ENCODE data around the gene TEAD1. TPM values are rescaled to one million over a fixed set of nuclear protein-coding genes. Genes with fewer than 3 reads are reported as not detected.
A peak's percentile ranks its signal among the peaks of the same experiment; 100 is the strongest.

Gene TEAD1
- total and polyA plus RNA-seq, 9 of the 15 experiments (the other 6 are each of a cell fraction or from before 2014, with no cell fraction given): 1.7 to 17.7 (median 10.8) TPM

GRCh38 chr11:12827929-12828812, 153.9 kb downstream of the TEAD1 start (continued):
- TF ChIP-seq RNF219 (CRISPR knock-in tag; IDR thresholded peaks at IDR 0.05): no peak
- TF ChIP-seq NFE2L1 (tag; IDR thresholded peaks at IDR 0.05; ENCODE audit: borderline replicate concordance, low read depth): no peak
- TF ChIP-seq ZNF764 (CRISPR knock-in tag; IDR thresholded peaks at IDR 0.05; ENCODE audit: low read depth): no peak
- TF ChIP-seq POLR2A (conservative IDR thresholded peaks at IDR 0.05): 0 out of 2 replicates have a peak, but pooled peaks have one; percentile 34
- TF ChIP-seq BHLHE40 (IDR thresholded peaks at IDR 0.05; ENCODE audit: low read length): no peak
- TF ChIP-seq MEIS2 (IDR thresholded peaks at IDR 0.05; ENCODE audit: partially characterized antibody): no peak
- no peak for TF ChIP-seq ZNF695 (CRISPR knock-in tag; IDR thresholded peaks at IDR 0.05)
- TF ChIP-seq SFPQ (IDR thresholded peaks at IDR 0.05; ENCODE audit: low read depth, low read length): no peak
- no peak for TF ChIP-seq E2F5 (CRISPR knock-in tag; IDR thresholded peaks at IDR 0.05)
- peak; percentile 14 for TF ChIP-seq E2F8 (IDR thresholded peaks at IDR 0.05; ENCODE audit: low read depth, partially characterized antibody)
- no peak for TF ChIP-seq SPI1 (IDR thresholded peaks at IDR 0.05; ENCODE audit: borderline replicate concordance, low read depth, low read length)
- TF ChIP-seq ATF7 (IDR thresholded peaks at IDR 0.05): peak; percentile 11; the same call in 1 of the 2 replicates
- no peak for TF ChIP-seq POLR2AphosphoS5 (IDR thresholded peaks at IDR 0.05; ENCODE audit: control insufficient read depth, insufficient read depth, low read depth, low read length)
- no peak for TF ChIP-seq POLR2G (IDR thresholded peaks at IDR 0.05; ENCODE audit: low read depth, low read length)
